GM10248 (cell line): Measurements from ENCODE around the gene VIL1.

Experiments used
- CTCF ChIA-PET: fragments of 300-600 bp; sonication (Branson Sonifier 250); formaldehyde crosslinking; extraction: SDS; loops from one replicate; lab custom pipeline; 2021; ENCODE audit warnings: antibody characterized with exemption; lab: Yijun Ruan, JAX
- POLR2A ChIA-PET: fragments of 350-650 bp; sonication (Branson Sonifier 250); formaldehyde crosslinking; extraction: SDS; loops from one replicate; lab custom pipeline; 2020; ENCODE audit warnings: antibody characterized with exemption; lab: Yijun Ruan, JAX
- DNase-seq: peaks from one replicate; pipeline ENCODE4 v3.0.0; 2012; ENCODE audit errors: extremely low spot score
- TF ChIP-seq, protein P1 (sequence below): IDR thresholded peaks from 2 replicates; pipeline ENCODE4 v1.5.1; 2012; ENCODE audit warnings: mild to moderate bottlenecking, low read depth; ENCODE audit errors: extremely low read depth, missing control alignments, control extremely low read depth

Gene VIL1

DNA sequence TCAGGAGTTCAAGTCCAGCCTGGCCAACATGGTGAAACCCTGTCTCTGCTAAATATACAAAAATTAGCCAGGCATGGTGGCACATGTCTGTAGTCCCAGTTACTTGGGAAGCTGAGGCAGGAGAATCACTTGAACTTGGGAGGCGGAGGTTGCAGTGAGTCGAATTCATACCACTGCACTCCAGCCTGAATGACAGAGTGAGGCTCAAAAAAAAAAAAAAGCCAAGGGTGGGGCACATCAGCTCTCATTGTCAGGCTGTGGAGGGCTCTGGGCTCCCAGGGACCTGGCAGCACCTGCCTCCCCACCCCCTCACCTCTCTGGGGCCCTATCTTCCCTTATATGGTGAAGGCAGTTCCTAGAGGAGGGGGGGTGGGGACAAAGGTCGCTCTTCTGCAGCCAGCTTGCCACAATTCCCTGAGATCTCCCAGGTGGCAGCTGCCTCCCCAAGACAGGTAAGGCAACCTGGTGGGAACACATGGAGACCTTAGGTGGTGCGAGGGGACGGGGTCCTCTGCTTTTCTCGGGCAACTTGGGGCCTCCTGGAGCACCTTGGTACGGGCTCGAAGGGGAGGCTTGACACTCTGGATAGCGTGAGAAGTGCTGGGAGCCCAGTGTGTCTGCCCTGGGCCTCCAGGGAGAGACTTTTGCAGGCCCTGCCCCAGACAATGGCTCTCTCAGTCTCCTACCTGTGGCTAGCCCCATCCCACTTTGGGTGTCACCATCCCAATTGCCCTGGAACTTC, at the start of gene VIL1:
Gene VIL1 (plus strand): TSS at position 407 of the 742 bp plus-strand sequence. CDS start 4,656 bp downstream, outside the sequence.
- CTCF ChIA-PET, result interaction anchor here (0.7 kb wide), 1 partner anchor 21 kb away, joined by 3 read pairs; no protein-coding TSS in a partner anchor
- TF ChIP-seq, protein P1, sequence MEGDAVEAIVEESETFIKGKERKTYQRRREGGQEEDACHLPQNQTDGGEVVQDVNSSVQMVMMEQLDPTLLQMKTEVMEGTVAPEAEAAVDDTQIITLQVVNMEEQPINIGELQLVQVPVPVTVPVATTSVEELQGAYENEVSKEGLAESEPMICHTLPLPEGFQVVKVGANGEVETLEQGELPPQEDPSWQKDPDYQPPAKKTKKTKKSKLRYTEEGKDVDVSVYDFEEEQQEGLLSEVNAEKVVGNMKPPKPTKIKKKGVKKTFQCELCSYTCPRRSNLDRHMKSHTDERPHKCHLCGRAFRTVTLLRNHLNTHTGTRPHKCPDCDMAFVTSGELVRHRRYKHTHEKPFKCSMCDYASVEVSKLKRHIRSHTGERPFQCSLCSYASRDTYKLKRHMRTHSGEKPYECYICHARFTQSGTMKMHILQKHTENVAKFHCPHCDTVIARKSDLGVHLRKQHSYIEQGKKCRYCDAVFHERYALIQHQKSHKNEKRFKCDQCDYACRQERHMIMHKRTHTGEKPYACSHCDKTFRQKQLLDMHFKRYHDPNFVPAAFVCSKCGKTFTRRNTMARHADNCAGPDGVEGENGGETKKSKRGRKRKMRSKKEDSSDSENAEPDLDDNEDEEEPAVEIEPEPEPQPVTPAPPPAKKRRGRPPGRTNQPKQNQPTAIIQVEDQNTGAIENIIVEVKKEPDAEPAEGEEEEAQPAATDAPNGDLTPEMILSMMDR, result no peak
- no peak for DNase-seq
- POLR2A ChIA-PET, result no interaction called here

DNA sequence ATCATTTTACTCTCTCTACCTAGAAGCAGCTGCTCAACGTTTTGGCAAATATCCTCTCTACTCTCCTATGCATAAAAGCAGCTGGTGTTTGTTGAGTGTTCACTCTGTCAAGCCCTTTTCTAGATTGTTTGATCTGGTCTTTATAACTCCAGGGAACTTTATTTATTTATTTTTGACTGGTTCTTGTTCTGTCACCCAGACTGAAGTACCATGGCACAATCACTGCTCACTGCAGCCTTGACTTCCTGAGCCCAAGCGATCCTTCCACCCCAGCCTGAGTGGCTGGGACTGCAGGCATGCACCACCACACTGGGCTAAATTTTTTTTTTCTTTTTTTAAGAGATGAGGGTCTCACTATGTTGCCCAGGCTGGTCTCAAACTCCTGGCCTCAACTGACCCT, 49.6 kb upstream of the VIL1 start:
- CTCF ChIA-PET, result interaction anchor here (1.1 to 3.2 kb wide), 2 partner anchors 13 to 19 kb away, joined by 3 to 21 read pairs; partner anchors contain the start of gene CATIP
- no peak for DNase-seq
- TF ChIP-seq, protein P1, result no peak
- POLR2A ChIA-PET, result no interaction called here

DNA sequence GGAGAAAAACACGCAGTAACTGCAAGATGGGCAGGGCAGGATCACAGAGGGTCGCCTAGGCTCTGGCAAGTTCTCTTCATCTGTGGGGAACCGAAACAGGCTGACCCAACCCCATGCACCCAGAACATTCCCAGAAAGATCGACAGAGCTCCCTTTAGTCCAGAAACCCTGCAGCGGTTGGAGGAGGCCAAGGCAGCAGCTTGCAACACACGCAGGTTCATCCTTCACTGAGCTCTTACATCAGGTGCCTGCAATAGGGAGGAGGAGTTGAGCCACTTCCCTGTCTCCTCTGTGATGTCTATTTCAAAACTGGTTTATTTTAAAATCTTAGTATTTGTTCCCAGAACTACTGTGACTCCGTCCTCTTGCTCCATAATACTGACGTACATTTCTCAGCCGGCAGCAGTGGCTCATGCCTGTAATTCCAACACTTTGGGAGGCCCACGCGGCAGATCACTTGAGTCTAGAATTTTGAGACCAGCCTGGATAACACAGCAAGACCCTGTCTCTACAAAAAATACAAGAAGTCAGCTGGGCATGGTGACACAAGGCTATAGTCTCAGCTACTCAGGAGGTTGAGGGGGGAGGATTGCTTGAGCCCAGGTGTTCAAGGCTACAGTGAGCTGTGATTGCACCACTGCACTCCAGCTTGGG, 48.4 kb upstream of the VIL1 start:
- CTCF ChIA-PET, result interaction anchor here (1.0 to 3.2 kb wide), 5 partner anchors 10 to 18 kb away, joined by 3 to 21 read pairs (median 3); partner anchors contain the start of gene CATIP
- no peak for DNase-seq
- TF ChIP-seq, protein P1, result no peak
- POLR2A ChIA-PET, result no interaction called here

GRCh38 chr2:218371983-218372350, 47.0 kb upstream of the VIL1 start:
- no peak for DNase-seq
- CTCF ChIA-PET, result interaction anchor here (1.6 kb wide), 1 partner anchor 11 kb away, joined by 3 read pairs; no protein-coding TSS in a partner anchor
- TF ChIP-seq, protein P1, result no peak
- POLR2A ChIA-PET, result no interaction called here

- DNase-seq, result no peak
- POLR2A ChIA-PET, result no interaction called here
- CTCF ChIA-PET, result interaction anchor here (1.1 to 1.2 kb wide), 2 partner anchors 21 to 73 kb away, joined by 3 to 4 read pairs; no protein-coding TSS in a partner anchor
Measured at GRCh38 chr2:218374795-218375194, 44.1 kb upstream of the VIL1 start.

DNA sequence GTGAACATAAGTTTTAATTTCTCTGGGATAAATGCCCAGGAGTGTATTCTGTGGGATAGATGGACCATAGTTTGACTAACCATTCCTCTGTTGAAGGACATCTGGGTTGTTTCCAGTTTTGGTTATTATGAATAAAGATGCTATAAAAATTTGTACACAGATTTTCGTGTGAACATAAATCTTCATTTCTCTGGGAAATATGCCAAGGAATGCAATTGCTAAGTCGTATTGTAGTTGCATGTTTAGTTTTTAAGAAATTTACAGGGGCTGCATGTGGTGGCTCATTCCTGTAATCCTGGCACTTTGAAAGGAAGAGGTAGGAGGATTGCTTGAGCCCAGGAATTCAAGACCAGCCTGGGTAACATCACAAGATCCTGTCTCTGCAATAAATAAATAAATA, 43.7 kb upstream of the VIL1 start:
- ChIA-PET POLR2A (no interaction called here), CTCF (interaction anchor here (1.1 to 1.2 kb wide), 2 partner anchors 21 to 73 kb away, joined by 3 to 4 read pairs; no protein-coding TSS in a partner anchor)
- no peak for DNase-seq
- TF ChIP-seq, protein P1, result no peak

More at GRCh38 chr2:218374795-218375194, 44.1 kb upstream of the VIL1 start:
- TF ChIP-seq, protein P1, result no peak
